ENCODE results near the gene KRT75. TPM values are rescaled to one million over a fixed set of nuclear protein-coding genes. Genes with fewer than 3 reads are reported as not detected.

KRT75 gene
- total RNA-seq, 1 experiment from 2014 or later: not detected

DNA sequence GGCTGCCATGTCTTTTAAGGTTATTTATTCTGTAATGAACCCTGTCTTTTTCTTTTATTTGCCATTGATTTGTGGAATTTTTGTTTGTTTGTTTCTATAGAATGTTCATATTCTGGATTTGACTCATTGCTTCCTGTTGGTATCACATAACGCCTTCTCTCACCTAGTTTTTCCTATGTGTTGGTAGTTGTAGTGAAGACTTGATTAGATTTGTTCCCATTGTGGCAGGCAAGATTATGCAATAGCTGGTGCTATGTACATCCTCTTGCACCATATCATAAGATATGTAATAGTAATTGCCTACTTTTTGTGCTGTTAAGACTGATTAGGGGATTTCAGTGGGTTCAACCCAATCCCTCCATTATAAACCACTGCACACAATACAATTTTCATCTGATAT, 21.6 kb upstream of the KRT75 start:
- H3T11ph ChIP-seq (ENCODE audit: low read length): no peak overlapping the region
- H3K9me3 ChIP-seq (ENCODE audit: control insufficient read depth, low read depth, low read length): no peaks in the 10 kb centered on the region
- H2AFZ ChIP-seq (ENCODE audit: low read length): no peak overlapping the region
- Mint-ChIP-seq H3K27me3 (ENCODE audit: low read depth) (peaks cover 3% of the 10 kb centered on the region), H3K4me3 (no peak overlapping the region), H3K36me3 (ENCODE audit: insufficient read depth in 1 of 3, low read depth in 3 of 3) (no peaks in the 10 kb centered on the region), H3K4me1 (peaks cover 14% of the 10 kb centered on the region in 2 experiments), H3K9me3 (no peaks in the 10 kb centered on the region; a peak in 1 of 5 replicates), H3K27ac (no peak overlapping the region)
- no peaks in the 10 kb centered on the region for H3K79me2 ChIP-seq (ENCODE audit: insufficient read depth, low read length)
- H3K27ac ChIP-seq (ENCODE audit: insufficient read length, low read depth, low read length): no peak overlapping the region
- H3K4ac ChIP-seq (ENCODE audit: low read depth, low read length): no peak overlapping the region
- no peak overlapping the region for H3K18ac ChIP-seq (ENCODE audit: insufficient read length, low read depth, low read length)
- TF ChIP-seq CTCF (conservative IDR thresholded peaks at IDR 0.05): no peak
- no peaks in the 10 kb centered on the region for H3K27me3 ChIP-seq (ENCODE audit: insufficient read depth, low read length)
- H3K4me1 ChIP-seq (ENCODE audit: insufficient read depth, low read length): no peaks in the 10 kb centered on the region
- H3K4me2 ChIP-seq (ENCODE audit: insufficient read depth, insufficient read length, low read length): no peak overlapping the region
- no peak for DNase-seq
- H2BK120ac ChIP-seq (ENCODE audit: low read depth, low read length, poor library complexity, severe bottlenecking): no peak overlapping the region
- no peak overlapping the region for H2BK5ac ChIP-seq (ENCODE audit: insufficient read length, low read length)
- no peak overlapping the region for H4K8ac ChIP-seq (replicated peaks; ENCODE audit: insufficient read length, low read depth, low read length)
- H2BK12ac ChIP-seq (ENCODE audit: insufficient read length, low read depth, low read length): no peak overlapping the region
- H3K9ac ChIP-seq (ENCODE audit: extremely low read depth, insufficient read length, low read length): no peak overlapping the region
- H2AK5ac ChIP-seq (ENCODE audit: insufficient read length, low read length): no peak overlapping the region
- no peak overlapping the region for H3K14ac ChIP-seq (ENCODE audit: insufficient read depth, low read length)
- H3K23me2 ChIP-seq (ENCODE audit: insufficient read length, low read depth, low read length, poor library complexity, severe bottlenecking): no peaks in the 10 kb centered on the region
- H4K20me1 ChIP-seq (ENCODE audit: control insufficient read depth, insufficient read depth, insufficient read length): no peaks in the 10 kb centered on the region
- H3K23ac ChIP-seq (ENCODE audit: insufficient read length, low read depth, low read length): no peak overlapping the region
- H3K79me1 ChIP-seq (ENCODE audit: insufficient read depth, low read depth, low read length, poor library complexity, severe bottlenecking): no peaks in the 10 kb centered on the region
- no peak overlapping the region for H3K56ac ChIP-seq (ENCODE audit: insufficient read length, low read depth, low read length)
- no CpG with 5 or more reads among the region's 1 CpG for WGBS (ENCODE audit: extremely low coverage, insufficient read length, low lambda C conversion rate)
- no peak overlapping the region for H4K91ac ChIP-seq (ENCODE audit: insufficient read length, low read depth, low read length)
- H2BK15ac ChIP-seq (ENCODE audit: low read depth, low read length): no peak overlapping the region
- H4K5ac ChIP-seq (ENCODE audit: insufficient read length, low read depth, low read length): no peak overlapping the region
- H2BK20ac ChIP-seq (ENCODE audit: low read depth, low read length, poor library complexity, severe bottlenecking): no peak overlapping the region
